ENCODE data around the gene LIPJ.

LIPJ gene

DNA sequence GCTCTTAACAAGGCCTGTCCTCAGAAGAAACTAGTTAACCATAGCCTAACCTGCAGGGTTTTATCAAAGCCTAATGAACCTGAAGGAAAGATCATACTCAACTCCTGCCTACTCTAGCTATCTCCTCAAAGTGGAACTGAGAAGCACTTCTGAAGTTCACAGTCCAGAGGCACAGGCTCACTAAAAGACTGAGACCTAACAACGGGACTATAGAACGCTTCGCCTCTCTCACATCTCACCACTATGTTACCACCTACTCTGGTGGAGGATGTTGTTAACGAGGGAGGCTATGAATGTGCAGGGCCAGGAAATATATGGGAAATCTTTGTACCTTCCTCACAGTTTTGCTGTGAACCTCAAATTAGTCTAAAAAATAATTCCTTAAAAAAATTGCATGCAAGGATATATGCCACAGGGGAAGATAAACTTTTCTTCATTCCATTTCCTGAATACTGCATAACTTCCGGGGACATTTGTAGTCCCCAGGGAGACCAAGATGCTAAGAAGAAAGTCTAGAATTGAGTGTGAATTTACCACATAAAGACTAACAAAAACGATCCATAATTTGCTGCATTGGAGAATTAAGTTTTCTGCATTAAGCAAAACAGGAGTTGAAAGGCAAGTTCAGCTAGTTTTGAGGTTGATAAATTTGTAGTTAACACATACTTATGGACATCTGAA, 21.6 kb downstream of the LIPJ start:
- DNase-seq: no peak

- DNase-seq: no peak
Observed at GRCh38 chr10:88608780-88609179, 22.2 kb downstream of the LIPJ start.

DNA sequence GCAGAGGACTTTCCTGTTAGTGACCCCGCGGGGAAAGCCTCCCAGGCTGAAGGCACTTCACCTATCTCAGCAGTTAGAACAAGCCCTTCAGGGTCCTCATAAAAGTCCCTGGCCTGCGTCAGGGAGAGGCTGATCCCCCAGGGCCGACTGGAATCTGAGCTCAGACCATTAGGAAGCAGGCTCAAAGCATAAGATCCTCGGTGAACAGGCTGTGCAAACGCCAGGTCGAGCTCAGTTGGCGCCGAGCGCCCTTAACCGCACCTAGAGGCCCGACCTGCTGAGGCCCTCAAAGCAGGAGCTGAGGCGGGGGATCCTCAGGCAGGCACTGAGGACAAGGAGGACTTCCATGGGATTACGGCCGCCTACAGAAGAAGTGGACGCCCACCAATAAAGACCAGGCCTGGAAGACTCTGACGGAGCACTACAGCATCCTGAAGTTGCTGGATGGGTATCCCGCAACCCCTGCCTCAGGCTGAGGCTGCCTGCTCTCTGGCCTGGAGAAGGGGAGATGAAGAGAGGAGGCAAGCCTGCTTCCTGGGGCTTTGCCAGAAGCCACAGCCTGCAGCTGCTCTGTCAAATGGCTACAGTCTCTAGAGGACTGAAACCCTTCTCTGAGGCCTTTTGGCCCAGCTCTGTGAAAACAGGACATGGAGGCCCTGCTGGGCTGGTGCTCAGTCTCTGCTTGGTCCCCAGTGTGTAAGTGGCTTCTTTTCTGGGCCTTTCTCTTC, 29.9 kb downstream of the LIPJ start:
- no peak for DNase-seq

DNA sequence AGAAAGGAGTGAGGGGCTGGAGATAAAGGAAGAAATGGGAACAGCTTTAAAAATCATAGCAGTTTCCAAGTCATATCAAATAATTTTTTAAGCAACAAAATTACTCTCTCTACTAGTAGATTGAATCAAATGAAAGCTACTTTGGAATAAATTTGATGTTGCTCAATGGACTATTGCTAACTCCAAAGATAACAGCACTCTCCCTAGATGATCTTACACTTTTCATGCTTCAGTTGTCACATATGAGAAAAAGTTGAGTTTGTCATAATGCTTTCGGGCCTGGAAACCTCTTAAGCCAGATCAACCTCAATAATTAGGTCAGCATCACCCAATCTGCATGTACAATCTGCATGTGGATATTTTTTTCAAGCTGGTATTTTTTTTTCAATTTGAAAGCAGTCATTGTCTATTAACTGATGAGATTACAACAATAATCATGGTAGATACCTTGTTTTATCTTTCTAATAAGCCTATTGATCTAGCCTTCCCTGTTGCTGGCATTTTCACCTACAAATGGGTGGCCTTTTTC, 31.3 kb downstream of the LIPJ start:
- DNase-seq: no peak

DNA sequence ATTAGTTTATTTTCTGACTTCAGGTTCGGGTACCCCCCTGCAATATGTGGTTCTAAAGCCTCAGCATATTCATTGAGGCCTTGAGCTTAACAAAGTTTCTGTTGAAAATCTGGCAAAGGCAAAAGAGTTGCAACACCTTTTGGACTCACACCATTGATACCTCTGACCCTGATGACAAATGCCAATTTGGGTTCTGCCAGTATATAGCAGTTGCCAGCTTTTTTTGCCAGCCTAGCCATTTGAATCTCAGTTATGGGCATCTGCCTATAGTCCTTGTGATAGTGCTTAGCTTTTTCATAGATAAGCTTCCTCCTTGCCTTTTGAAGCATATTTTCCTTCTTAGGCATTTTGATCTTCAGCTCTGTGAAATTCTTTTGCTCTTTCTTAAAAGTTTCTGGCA, 31.9 kb downstream of the LIPJ start:
- DNase-seq: no peak

DNA sequence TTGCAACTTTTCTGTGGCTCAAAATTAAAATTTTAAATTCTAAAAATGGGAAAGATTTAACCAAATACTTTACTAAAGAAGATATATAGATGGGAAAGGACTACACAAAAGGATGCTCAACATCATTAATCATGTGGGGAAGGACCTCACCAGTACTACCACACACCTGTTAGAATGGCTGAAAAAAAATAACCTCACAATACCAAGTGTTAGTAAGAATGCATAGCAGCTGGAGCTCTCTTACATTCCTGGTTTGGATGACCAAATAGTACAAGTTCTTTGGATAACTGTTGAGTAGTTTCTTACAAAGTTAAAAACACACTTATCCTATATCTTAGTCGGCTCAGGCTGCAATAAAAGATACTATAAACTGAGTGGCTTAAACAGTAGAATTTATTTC, 33.9 kb downstream of the LIPJ start:
- no peak for DNase-seq

DNA sequence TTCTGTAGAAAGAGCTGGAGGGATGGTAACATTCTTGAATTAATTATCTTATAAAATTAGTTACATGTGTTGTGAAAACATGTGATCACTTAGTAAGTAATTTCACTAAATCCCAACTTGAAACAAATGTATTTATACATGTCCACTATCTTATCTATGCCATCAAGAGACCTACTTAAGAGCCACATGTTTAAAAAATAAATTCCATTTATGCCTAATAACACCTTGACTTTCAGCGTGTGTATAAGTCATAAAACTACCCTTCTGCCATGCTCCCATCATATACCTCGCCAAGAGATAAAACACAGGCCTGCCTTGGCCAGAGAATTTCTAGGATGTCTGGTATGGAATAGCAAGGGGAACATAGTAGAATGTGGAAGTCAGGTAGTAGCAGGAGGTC, 37.3 kb downstream of the LIPJ start:
- DNase-seq: no peak

DNA sequence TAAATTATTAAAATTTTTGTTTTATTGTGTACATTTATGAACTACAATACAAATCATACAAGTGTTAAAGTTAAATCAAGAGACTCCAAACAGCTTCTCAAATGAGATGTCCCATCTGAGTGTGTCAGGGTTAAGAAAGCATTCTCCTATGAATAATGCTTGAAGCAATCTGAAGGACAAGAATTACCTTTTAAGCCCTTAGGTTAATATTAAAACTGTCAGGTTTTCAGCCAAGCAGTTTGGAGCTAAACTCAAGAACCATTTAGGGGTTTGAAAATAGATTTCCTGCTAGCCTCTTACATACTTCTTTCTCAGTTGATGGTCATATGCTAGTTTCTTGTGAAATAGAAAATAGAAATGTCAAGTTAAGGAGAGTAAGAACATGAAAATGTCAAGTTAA, 38.3 kb downstream of the LIPJ start:
- no peak for DNase-seq

DNA sequence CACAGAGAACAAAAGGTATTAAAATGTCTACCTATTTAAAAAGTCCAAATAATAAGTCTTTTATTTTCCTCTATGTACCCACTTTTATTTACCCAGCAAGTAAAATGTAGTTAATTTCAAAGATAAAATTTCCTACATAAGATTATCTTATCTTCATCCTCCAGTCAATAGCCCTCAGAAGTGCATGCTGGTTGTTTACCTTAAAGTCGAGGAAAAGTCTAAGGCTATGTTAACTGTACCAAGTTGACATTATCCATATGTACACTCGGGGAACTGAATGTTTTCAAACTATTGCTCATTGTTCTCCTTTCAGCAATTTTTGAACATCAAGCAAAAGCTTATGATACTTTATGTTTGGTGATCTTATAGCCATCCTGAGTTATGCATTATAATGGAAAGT, 53.6 kb downstream of the LIPJ start:
- no peak for DNase-seq

- DNase-seq: no peak
Observed at GRCh38 chr10:88642209-88642608, 55.6 kb downstream of the LIPJ start.

DNA sequence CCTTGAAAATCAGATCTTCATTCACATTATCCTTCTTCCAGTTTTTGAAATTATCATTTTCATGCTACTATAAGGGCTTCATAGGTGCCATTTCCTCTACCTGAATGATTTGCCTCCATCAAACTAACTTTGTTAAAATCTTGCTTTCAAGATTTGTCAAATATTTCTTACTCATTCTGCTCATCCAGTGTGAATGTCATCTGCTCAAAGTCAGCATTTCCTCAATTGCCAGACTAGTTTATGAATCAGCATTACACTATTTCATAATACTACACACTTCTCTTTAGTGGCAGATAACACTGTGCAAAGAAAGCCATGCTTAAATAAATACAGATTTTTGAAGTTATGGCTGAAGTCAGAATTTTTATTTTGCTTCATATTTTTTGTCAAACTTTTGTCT, 56.4 kb downstream of the LIPJ start:
- peak; percentile 83 for DNase-seq

- peak; percentile 31 for DNase-seq
Observed at GRCh38 chr10:88647061-88647615, 60.6 kb downstream of the LIPJ start.

DNA sequence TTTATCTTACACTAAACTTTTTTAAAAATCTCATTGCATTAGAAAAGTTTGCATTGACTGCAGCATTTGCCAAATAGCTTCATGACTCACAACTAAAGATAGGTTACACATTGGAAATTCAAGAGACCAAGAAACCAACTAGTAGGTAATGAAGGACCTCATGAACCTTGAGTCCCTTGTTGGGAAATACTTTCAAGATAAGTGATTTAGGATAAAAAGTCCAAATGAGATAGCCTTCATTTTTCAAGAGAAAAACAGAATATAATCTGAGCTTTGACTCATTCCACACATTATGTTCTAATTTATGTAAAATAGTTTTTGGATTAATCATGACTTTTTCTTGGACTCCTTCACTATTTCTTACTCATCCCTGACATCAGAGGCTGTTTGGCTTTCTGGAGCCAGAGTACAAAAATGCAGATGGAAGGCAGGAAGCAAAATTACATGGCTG, 64.6 kb downstream of the LIPJ start:
- DNase-seq: peak; percentile 30

GRCh38 chr10:88652616-88653015, 66.1 kb downstream of the LIPJ start:
- no peak for DNase-seq
